ENCODE data around the gene NUDT3.
"Not testable (repeated sequence)": the region's sequence is repeated elsewhere in the genome, so short reads cannot be mapped to it uniquely, and the experiment has no call there.

The NUDT3 gene

GRCh38 chr6:34332251-34333198 is 59.9 kb downstream of the NUDT3 start:
- Histone ChIP-seq H3K27ac (ENCODE audit: low read length) (no peak overlapping the region), H3K9me3 (ENCODE audit: control insufficient read depth in 2 of 2, low read length in 2 of 2) (no peaks in the 10 kb centered on the region), H3K9ac (ENCODE audit: low read length in 2 of 2) (no peak overlapping the region), H3K4me1 (ENCODE audit: control insufficient read depth, insufficient read depth, low read length) (peaks cover 2% of the 10 kb centered on the region), H3K36me3 (ENCODE audit: control insufficient read depth in 2 of 2, insufficient read depth in 2 of 2, low read length in 2 of 2) (peaks cover 2% of the 10 kb centered on the region in 2 donors), H3K27me3 (ENCODE audit: control insufficient read depth in 1 of 2, insufficient read depth in 2 of 2, low read length in 2 of 2) (no peaks in the 10 kb centered on the region), H3K4me3 (ENCODE audit: low read length in 2 of 2) (no peak overlapping the region)

GRCh38 chr6:34331371-34332050 is 61.0 kb downstream of the NUDT3 start:
- no peak overlapping the region for H3K27ac ChIP-seq (ENCODE audit: low read length)
- no peak overlapping the region for H3K4me3 ChIP-seq (ENCODE audit: low read length in 2 of 2)
- H3K27me3 ChIP-seq (ENCODE audit: control insufficient read depth in 1 of 2, insufficient read depth in 2 of 2, low read length in 2 of 2): no peaks in the 10 kb centered on the region
- H3K9ac ChIP-seq (ENCODE audit: low read length in 2 of 2): no peak overlapping the region
- peaks cover 2% of the 10 kb centered on the region for H3K4me1 ChIP-seq (ENCODE audit: control insufficient read depth, insufficient read depth, low read length)
- no peaks in the 10 kb centered on the region for H3K9me3 ChIP-seq (ENCODE audit: control insufficient read depth in 2 of 2, low read length in 2 of 2)
- H3K36me3 ChIP-seq (ENCODE audit: control insufficient read depth in 2 of 2, insufficient read depth in 2 of 2, low read length in 2 of 2): peaks cover 2% of the 10 kb centered on the region in 2 donors

DNA sequence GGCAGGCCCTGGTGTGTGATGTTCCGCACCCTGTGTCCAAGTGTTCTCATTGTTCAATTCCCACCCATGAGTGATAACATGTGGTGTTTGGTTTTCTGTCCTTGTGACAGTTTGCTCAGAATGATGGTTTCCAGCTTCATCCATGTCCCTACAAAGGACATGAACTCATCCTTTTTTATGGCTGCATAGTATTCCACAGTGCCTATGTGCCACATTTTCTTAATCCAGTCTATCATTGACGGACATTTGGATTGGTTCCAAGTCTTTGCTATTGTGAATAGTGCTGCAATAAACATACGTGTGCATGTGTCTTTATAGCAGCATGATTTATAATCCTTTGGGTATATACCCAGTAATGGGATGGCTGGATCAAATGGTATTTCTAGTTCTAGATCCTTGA is 62.7 kb downstream of the NUDT3 start:
- not testable (repeated sequence) for H3K9me3 ChIP-seq (ENCODE audit: control insufficient read depth in 2 of 2, low read length in 2 of 2); H3K9ac ChIP-seq (ENCODE audit: low read length in 2 of 2); H3K27me3 ChIP-seq (ENCODE audit: control insufficient read depth in 1 of 2, insufficient read depth in 2 of 2, low read length in 2 of 2); H3K27ac ChIP-seq (ENCODE audit: low read length); H3K4me3 ChIP-seq (ENCODE audit: low read length in 2 of 2); H3K36me3 ChIP-seq (ENCODE audit: control insufficient read depth in 2 of 2, insufficient read depth in 2 of 2, low read length in 2 of 2); H3K4me1 ChIP-seq (ENCODE audit: control insufficient read depth, insufficient read depth, low read length)

GRCh38 chr6:34328969-34329368 is 63.5 kb downstream of the NUDT3 start:
- Histone ChIP-seq H3K9ac (ENCODE audit: low read length in 2 of 2) (no peak overlapping the region), H3K27me3 (ENCODE audit: control insufficient read depth in 1 of 2, insufficient read depth in 2 of 2, low read length in 2 of 2) (no peaks in the 10 kb centered on the region), H3K36me3 (ENCODE audit: control insufficient read depth in 2 of 2, insufficient read depth in 2 of 2, low read length in 2 of 2) (peaks cover 2% of the 10 kb centered on the region in 2 donors), H3K9me3 (ENCODE audit: control insufficient read depth in 2 of 2, low read length in 2 of 2) (no peaks in the 10 kb centered on the region), H3K27ac (ENCODE audit: low read length) (no peak overlapping the region), H3K4me3 (ENCODE audit: low read length in 2 of 2) (no peak overlapping the region), H3K4me1 (ENCODE audit: control insufficient read depth, insufficient read depth, low read length) (peaks cover 3% of the 10 kb centered on the region)

DNA sequence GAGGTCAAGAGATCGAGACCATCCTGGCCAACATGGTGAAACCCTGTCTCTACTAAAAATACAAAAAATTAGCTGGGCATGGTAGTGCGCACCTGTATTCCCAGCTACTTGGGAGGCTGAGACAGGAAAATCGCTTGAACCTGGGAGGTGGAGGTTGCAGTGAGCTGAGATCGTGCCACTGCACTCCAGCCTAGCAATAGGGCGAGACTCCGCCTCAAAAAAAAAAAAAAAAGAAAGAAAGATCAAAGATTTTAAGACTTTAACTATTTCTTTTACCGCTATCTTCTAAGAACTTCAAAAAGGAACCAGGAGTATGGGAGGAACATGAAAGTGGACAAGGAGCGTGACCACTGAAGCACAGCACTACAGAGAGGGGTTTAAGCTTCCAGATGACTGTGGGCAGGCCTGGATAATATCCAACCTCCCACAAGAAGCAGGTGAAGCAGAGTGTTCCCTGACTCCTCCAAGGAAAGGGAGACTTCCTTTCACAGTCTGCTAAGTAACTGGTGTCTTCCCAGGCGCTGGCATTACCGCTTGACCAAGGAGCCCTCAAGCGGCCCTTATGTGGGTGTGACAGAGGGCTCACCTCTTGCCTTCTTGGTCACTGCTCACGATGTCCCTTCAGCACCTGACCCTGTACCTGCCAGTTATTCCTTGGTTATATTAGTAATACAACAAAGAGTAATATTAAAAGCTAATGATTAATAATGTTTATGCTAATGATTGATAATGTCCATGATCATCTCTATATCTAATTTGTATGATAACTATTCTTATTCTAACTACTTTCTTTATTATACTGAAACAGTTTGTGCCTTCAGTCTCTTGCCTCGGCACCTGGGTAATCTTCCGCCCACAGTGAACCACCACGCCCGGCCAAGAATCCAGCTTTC is 64.9 kb downstream of the NUDT3 start:
- H3K27ac ChIP-seq (ENCODE audit: low read length); H3K36me3 ChIP-seq (ENCODE audit: control insufficient read depth in 2 of 2, insufficient read depth in 2 of 2, low read length in 2 of 2); H3K4me3 ChIP-seq (ENCODE audit: low read length in 2 of 2); H3K9ac ChIP-seq (ENCODE audit: low read length in 2 of 2); H3K4me1 ChIP-seq (ENCODE audit: control insufficient read depth, insufficient read depth, low read length); H3K27me3 ChIP-seq (ENCODE audit: control insufficient read depth in 1 of 2, insufficient read depth in 2 of 2, low read length in 2 of 2); H3K9me3 ChIP-seq (ENCODE audit: control insufficient read depth in 2 of 2, low read length in 2 of 2): not testable (repeated sequence)

- no peak overlapping the region for H3K27ac ChIP-seq (ENCODE audit: low read length)
- no peak overlapping the region for H3K9ac ChIP-seq (ENCODE audit: low read length in 2 of 2)
- H3K27me3 ChIP-seq (ENCODE audit: control insufficient read depth in 1 of 2, insufficient read depth in 2 of 2, low read length in 2 of 2): no peaks in the 10 kb centered on the region
- peaks cover 2% of the 10 kb centered on the region for H3K4me1 ChIP-seq (ENCODE audit: control insufficient read depth, insufficient read depth, low read length)
- no peaks in the 10 kb centered on the region for H3K36me3 ChIP-seq (ENCODE audit: control insufficient read depth in 2 of 2, insufficient read depth in 2 of 2, low read length in 2 of 2)
- H3K9me3 ChIP-seq (ENCODE audit: control insufficient read depth in 2 of 2, low read length in 2 of 2): no peaks in the 10 kb centered on the region
- H3K4me3 ChIP-seq (ENCODE audit: low read length in 2 of 2): no peak overlapping the region
Measured at GRCh38 chr6:34325633-34326032, 66.8 kb downstream of the NUDT3 start.

DNA sequence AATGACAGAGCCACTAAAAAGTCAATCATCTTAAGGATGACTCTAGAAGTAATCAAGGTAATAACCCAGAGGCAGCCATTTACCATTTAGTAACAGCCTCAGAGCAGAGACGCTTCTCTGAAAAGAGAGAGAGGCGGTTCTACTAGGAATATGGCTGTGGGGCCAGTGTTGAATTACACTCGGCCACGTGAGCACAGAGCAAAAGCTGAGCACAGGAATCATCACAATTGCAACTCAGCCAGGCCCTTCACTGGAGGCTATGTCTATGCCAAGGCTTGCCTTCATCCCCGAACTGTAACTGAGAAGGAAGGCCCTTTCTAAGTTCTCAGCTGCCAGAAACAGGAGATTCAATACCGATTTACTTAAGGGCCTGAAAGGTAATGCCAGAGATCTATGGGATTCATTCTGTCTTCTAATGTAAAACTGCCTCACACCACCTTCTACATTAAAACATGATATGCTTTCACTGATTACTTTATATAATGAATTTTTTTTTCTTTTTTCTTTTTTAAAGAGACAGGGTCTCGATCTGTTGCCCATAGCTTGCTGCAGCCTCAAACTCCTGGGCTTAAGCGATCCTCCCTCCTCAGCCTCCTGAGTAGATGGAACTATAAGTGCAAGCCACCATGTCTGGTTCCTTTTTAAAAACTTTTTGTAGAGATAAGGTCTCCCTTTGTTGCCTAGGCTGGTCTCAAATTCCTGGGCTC is 67.6 kb downstream of the NUDT3 start:
- H3K9me3 ChIP-seq (ENCODE audit: control insufficient read depth in 2 of 2, low read length in 2 of 2): no peaks in the 10 kb centered on the region
- peak overlapping the region in 1 of 2 donors; percentile 6 for H3K9ac ChIP-seq (ENCODE audit: low read length in 2 of 2)
- H3K4me1 ChIP-seq (ENCODE audit: control insufficient read depth, insufficient read depth, low read length): peaks cover 2% of the 10 kb centered on the region
- H3K36me3 ChIP-seq (ENCODE audit: control insufficient read depth in 2 of 2, insufficient read depth in 2 of 2, low read length in 2 of 2): no peaks in the 10 kb centered on the region
- H3K27ac ChIP-seq (ENCODE audit: low read length): peak overlapping the region; percentile 31
- no peak overlapping the region for H3K4me3 ChIP-seq (ENCODE audit: low read length in 2 of 2)
- no peaks in the 10 kb centered on the region for H3K27me3 ChIP-seq (ENCODE audit: control insufficient read depth in 1 of 2, insufficient read depth in 2 of 2, low read length in 2 of 2)

DNA sequence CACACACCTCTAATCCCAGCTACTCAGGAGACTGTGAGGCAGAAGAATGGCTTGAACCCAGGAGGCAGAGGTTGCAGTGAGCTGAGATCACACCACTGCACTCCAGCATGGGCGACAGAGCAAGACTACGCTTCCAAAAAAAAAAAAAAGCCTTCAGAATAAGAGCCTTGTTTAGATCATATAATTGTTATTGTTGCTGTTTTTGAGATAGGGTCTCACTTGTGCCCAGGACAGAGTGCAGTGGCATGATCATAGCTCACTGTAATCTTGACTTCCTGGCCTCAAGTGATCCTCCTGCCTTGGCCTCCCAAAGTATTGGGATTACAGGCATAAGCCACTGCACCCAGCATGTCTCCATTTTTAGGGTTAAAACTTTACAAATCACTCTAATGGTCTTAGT is 68.2 kb downstream of the NUDT3 start:
- H3K9ac ChIP-seq (ENCODE audit: low read length in 2 of 2); H3K4me1 ChIP-seq (ENCODE audit: control insufficient read depth, insufficient read depth, low read length); H3K4me3 ChIP-seq (ENCODE audit: low read length in 2 of 2); H3K36me3 ChIP-seq (ENCODE audit: control insufficient read depth in 2 of 2, insufficient read depth in 2 of 2, low read length in 2 of 2); H3K27me3 ChIP-seq (ENCODE audit: control insufficient read depth in 1 of 2, insufficient read depth in 2 of 2, low read length in 2 of 2); H3K9me3 ChIP-seq (ENCODE audit: control insufficient read depth in 2 of 2, low read length in 2 of 2); H3K27ac ChIP-seq (ENCODE audit: low read length): not testable (repeated sequence)

GRCh38 chr6:34323300-34323699 is 69.2 kb downstream of the NUDT3 start:
- peaks cover 2% of the 10 kb centered on the region for H3K4me1 ChIP-seq (ENCODE audit: control insufficient read depth, insufficient read depth, low read length)
- H3K9ac ChIP-seq (ENCODE audit: low read length in 2 of 2): no peak overlapping the region
- no peaks in the 10 kb centered on the region for H3K9me3 ChIP-seq (ENCODE audit: control insufficient read depth in 2 of 2, low read length in 2 of 2)
- no peak overlapping the region for H3K4me3 ChIP-seq (ENCODE audit: low read length in 2 of 2)
- H3K36me3 ChIP-seq (ENCODE audit: control insufficient read depth in 2 of 2, insufficient read depth in 2 of 2, low read length in 2 of 2): no peaks in the 10 kb centered on the region
- H3K27me3 ChIP-seq (ENCODE audit: control insufficient read depth in 1 of 2, insufficient read depth in 2 of 2, low read length in 2 of 2): no peaks in the 10 kb centered on the region
- H3K27ac ChIP-seq (ENCODE audit: low read length): no peak overlapping the region

DNA sequence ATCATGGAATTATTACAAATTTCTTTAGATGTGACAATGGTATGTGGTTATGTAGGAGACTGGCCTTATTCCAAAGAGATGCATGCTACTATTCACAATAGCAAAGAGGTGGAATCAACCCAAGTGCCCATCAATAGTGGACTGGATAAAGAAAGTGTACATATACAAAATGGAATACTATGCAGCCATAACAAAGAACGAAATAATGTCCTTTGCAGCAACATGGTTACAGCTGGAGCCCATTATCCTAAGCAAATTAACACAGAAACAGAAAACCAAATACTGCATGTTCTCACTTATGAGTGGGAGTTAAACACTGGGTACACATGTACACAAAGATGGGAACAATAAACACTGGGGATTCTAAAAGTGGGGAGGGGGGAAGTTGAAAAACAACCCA is 69.7 kb downstream of the NUDT3 start:
- Histone ChIP-seq H3K4me3 (ENCODE audit: low read length in 2 of 2) (no peak overlapping the region), H3K36me3 (ENCODE audit: control insufficient read depth in 2 of 2, insufficient read depth in 2 of 2, low read length in 2 of 2) (no peaks in the 10 kb centered on the region), H3K9ac (ENCODE audit: low read length in 2 of 2) (no peak overlapping the region), H3K9me3 (ENCODE audit: control insufficient read depth in 2 of 2, low read length in 2 of 2) (no peaks in the 10 kb centered on the region), H3K27me3 (ENCODE audit: control insufficient read depth in 1 of 2, insufficient read depth in 2 of 2, low read length in 2 of 2) (no peaks in the 10 kb centered on the region), H3K4me1 (ENCODE audit: control insufficient read depth, insufficient read depth, low read length) (peaks cover 2% of the 10 kb centered on the region), H3K27ac (ENCODE audit: low read length) (no peak overlapping the region)

Data from stomach smooth muscle (tissue), 2 donors.